Activated T-cell treated with anti-CD3 and anti-CD28 coated beads, Interleukin-2, amount 50 U/mL, for 24 hours (primary cell): ENCODE data around the gene ATXN1.

Experiments used
- DNase-seq: peaks from one replicate; pipeline ENCODE4 v3.0.0-alpha.2; 2020
- H3K27ac Mint-ChIP-seq: 2 replicates; pipeline ENCODE4 v1.8.0; 2020; ENCODE audit warnings: mild to moderate bottlenecking, mixed read lengths
- H3K27me3 Mint-ChIP-seq: 2 replicates; pipeline ENCODE4 v1.8.0; 2020; ENCODE audit warnings: mixed read lengths
- H3K36me3 Mint-ChIP-seq: 2 replicates; pipeline ENCODE4 v1.8.0; 2020; ENCODE audit warnings: low read depth, mixed read lengths
- H3K4me1 Mint-ChIP-seq: 2 replicates; pipeline ENCODE4 v1.8.0; 2020; ENCODE audit warnings: low read depth, mixed read lengths
- H3K4me3 Mint-ChIP-seq: 2 replicates; pipeline ENCODE4 v1.8.0; 2020; ENCODE audit warnings: mild to moderate bottlenecking, moderate library complexity, mixed read lengths
- H3K9me3 Mint-ChIP-seq: 2 replicates; pipeline ENCODE4 v1.8.0; 2020; ENCODE audit warnings: mixed read lengths

The ATXN1 gene

DNA sequence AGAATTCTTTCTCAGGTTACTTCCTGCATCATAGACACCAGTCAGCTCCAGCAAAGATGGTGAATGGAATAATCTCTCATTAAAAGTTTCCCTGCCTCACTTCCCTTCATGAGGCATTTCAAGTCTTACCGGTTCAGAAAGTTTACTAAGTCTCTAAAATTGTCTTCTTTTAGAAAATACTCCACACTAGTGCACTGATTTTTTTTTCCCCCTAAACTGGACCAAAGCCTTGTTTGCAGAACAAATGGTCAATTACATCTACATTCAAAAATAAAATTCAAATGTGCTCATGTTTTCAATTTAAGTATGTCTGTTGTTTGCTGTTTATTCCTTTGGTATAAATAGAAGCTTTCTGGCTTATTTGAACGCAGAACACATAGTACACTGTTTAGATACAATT, 411.7 kb downstream of the ATXN1 start:
- Mint-ChIP-seq H3K36me3 (peaks cover 3% of the 10 kb centered on the region), H3K27me3 (no peaks in the 10 kb centered on the region), H3K4me1 (no peaks in the 10 kb centered on the region), H3K9me3 (no peaks in the 10 kb centered on the region), H3K4me3 (no peak overlapping the region), H3K27ac (no peak overlapping the region)
- no peak for DNase-seq

- no peak overlapping the region for H3K4me3 Mint-ChIP-seq
- peaks cover 5% of the 10 kb centered on the region for H3K4me1 Mint-ChIP-seq
- H3K27me3 Mint-ChIP-seq: no peaks in the 10 kb centered on the region
- no peaks in the 10 kb centered on the region for H3K9me3 Mint-ChIP-seq
- no peak for DNase-seq
- peaks cover 3% of the 10 kb centered on the region for H3K36me3 Mint-ChIP-seq
- no peak overlapping the region for H3K27ac Mint-ChIP-seq
Measured at GRCh38 chr6:16346831-16347230, 414.4 kb downstream of the ATXN1 start.

GRCh38 chr6:16345449-16346330, 415.6 kb downstream of the ATXN1 start:
- H3K27me3 Mint-ChIP-seq: no peaks in the 10 kb centered on the region
- no peak overlapping the region for H3K4me3 Mint-ChIP-seq
- H3K4me1 Mint-ChIP-seq: peaks cover 5% of the 10 kb centered on the region
- no peak overlapping the region for H3K27ac Mint-ChIP-seq
- H3K9me3 Mint-ChIP-seq: no peaks in the 10 kb centered on the region
- H3K36me3 Mint-ChIP-seq: peaks cover 3% of the 10 kb centered on the region
- no peak for DNase-seq

DNA sequence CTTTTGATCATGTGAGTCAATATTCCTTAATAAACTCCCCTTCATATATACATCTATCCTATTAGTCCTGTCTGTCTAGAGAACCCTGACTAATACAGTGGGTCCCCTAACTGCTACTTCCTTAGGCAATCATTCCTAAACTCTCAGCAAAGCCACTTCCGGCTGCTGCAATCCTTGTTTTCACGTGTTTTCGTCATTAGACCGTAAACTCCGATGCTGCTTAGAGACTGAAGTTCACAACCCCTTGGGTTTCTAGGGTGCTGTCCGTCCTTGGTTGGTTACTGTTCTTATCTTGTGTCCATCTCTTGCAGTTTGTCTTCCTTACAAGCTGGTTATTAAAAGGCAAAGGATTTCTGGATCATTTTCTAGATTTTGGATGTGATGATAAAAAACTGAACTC, 416.5 kb downstream of the ATXN1 start:
- Mint-ChIP-seq H3K27ac (no peak overlapping the region), H3K4me3 (no peak overlapping the region), H3K9me3 (no peaks in the 10 kb centered on the region), H3K4me1 (peaks cover 5% of the 10 kb centered on the region), H3K36me3 (peaks cover 3% of the 10 kb centered on the region), H3K27me3 (no peaks in the 10 kb centered on the region)
- no peak for DNase-seq

DNA sequence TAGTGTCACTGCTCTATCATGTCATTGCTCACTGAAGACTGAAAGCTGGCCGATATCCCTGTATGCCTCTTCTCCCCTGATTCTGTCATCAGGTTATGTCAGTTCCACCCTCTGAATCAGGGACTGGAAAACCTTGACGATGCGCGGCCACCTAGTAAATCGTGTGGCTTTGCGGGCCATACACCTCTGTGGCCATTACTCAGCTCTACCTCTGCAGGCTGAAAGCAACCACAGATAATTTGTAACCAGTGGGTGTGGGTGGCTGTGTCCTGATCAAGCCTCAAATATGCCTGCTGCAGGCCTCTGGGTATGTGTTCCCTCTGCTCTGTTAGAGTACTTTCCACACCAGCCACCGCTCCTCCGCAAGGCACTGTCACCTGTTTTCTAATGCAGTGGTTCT, 417.7 kb downstream of the ATXN1 start:
- H3K4me1 Mint-ChIP-seq: peaks cover 5% of the 10 kb centered on the region
- H3K27me3 Mint-ChIP-seq: no peaks in the 10 kb centered on the region
- DNase-seq: no peak
- no peaks in the 10 kb centered on the region for H3K36me3 Mint-ChIP-seq
- H3K27ac Mint-ChIP-seq: no peak overlapping the region
- H3K4me3 Mint-ChIP-seq: no peak overlapping the region
- H3K9me3 Mint-ChIP-seq: no peaks in the 10 kb centered on the region

GRCh38 chr6:16339265-16339587, 422.0 kb downstream of the ATXN1 start:
- H3K27me3 Mint-ChIP-seq: no peaks in the 10 kb centered on the region
- no peaks in the 10 kb centered on the region for H3K9me3 Mint-ChIP-seq
- peaks cover 10% of the 10 kb centered on the region for H3K4me1 Mint-ChIP-seq
- DNase-seq: no peak
- peaks cover 5% of the 10 kb centered on the region for H3K36me3 Mint-ChIP-seq
- H3K4me3 Mint-ChIP-seq: no peak overlapping the region
- no peak overlapping the region for H3K27ac Mint-ChIP-seq

DNA sequence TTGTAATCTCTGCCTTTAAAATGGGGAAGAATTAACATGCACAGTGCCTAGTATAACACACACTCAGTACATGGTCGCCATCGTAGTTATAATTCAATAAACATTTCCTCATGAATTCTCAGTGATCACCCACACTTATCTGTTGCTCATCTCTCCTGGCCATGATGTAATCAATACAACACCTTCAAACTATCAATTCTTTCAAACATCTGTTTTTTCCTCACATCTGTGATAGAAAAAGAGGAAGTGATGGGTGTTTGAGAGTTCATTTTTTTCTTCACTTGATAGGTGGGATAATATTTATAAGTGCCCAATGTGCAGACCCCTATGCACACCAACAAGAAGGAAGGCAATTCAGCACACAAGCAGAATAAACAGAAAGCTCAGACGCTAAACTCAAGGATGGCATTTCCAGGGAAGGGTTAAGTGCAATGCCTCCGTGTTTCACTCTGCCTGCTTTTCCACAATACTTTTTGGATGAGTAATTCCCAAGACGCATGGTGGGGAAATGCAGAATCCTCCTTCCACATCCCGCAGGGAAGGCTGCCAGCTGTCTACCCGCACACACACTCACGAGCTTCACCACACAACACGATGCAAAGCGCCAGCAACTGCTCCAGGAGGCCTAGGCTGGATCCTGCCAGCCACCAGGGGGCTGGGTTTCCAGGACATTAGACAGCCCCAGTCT, 422.5 kb downstream of the ATXN1 start:
- H3K27ac Mint-ChIP-seq: no peak overlapping the region
- H3K4me1 Mint-ChIP-seq: peaks cover 10% of the 10 kb centered on the region
- H3K36me3 Mint-ChIP-seq: peaks cover 5% of the 10 kb centered on the region
- no peak for DNase-seq
- no peaks in the 10 kb centered on the region for H3K9me3 Mint-ChIP-seq
- H3K4me3 Mint-ChIP-seq: no peak overlapping the region
- no peaks in the 10 kb centered on the region for H3K27me3 Mint-ChIP-seq

- H3K9me3 Mint-ChIP-seq: no peaks in the 10 kb centered on the region
- H3K4me1 Mint-ChIP-seq: peaks cover 7% of the 10 kb centered on the region
- no peaks in the 10 kb centered on the region for H3K27me3 Mint-ChIP-seq
- H3K36me3 Mint-ChIP-seq: peaks cover 5% of the 10 kb centered on the region
- no peak for DNase-seq
- no peak overlapping the region for H3K4me3 Mint-ChIP-seq
- H3K27ac Mint-ChIP-seq: no peak overlapping the region
Measured at GRCh38 chr6:16337295-16337975, 423.8 kb downstream of the ATXN1 start.

GRCh38 chr6:16336911-16337294, 424.4 kb downstream of the ATXN1 start:
- no peaks in the 10 kb centered on the region for H3K9me3 Mint-ChIP-seq
- no peak for DNase-seq
- H3K36me3 Mint-ChIP-seq: peaks cover 5% of the 10 kb centered on the region
- H3K4me3 Mint-ChIP-seq: no peak overlapping the region
- no peak overlapping the region for H3K27ac Mint-ChIP-seq
- no peaks in the 10 kb centered on the region for H3K27me3 Mint-ChIP-seq
- peaks cover 4% of the 10 kb centered on the region for H3K4me1 Mint-ChIP-seq

- no peak for DNase-seq
- Mint-ChIP-seq H3K36me3 (peaks cover 5% of the 10 kb centered on the region), H3K9me3 (no peaks in the 10 kb centered on the region), H3K4me1 (peaks cover 4% of the 10 kb centered on the region), H3K4me3 (no peak overlapping the region), H3K27ac (peak overlapping the region; percentile 35), H3K27me3 (no peaks in the 10 kb centered on the region)
Measured at GRCh38 chr6:16336056-16336818, 425.0 kb downstream of the ATXN1 start.

GRCh38 chr6:16335176-16335575, 426.1 kb downstream of the ATXN1 start:
- no peaks in the 10 kb centered on the region for H3K9me3 Mint-ChIP-seq
- DNase-seq: no peak
- H3K4me3 Mint-ChIP-seq: no peak overlapping the region
- no peaks in the 10 kb centered on the region for H3K27me3 Mint-ChIP-seq
- peak overlapping the region; percentile 35 for H3K27ac Mint-ChIP-seq
- H3K36me3 Mint-ChIP-seq: peaks cover 5% of the 10 kb centered on the region
- H3K4me1 Mint-ChIP-seq: peaks cover 7% of the 10 kb centered on the region

DNA sequence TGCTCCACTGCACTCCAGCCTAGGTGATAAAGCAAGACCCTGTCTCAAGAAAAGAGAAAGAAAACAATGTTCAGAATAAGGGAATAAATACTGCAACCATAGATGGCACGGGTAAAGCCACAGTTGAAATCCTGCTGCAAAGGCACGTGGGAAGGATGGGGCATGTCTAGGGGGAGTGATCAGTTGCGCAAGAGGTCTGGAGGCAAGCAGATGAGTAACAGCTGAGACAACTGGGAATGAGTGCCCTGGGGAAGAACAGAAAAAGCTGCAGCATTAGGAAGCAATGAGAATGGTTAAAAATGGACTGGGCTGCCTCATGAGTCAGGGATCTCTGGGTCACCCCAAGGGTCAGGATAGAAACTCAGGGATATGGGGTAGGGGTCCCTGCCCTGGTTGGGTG, 426.6 kb downstream of the ATXN1 start:
- Mint-ChIP-seq H3K9me3 (no peaks in the 10 kb centered on the region), H3K36me3 (peaks cover 5% of the 10 kb centered on the region), H3K27me3 (no peaks in the 10 kb centered on the region), H3K4me3 (no peak overlapping the region), H3K27ac (peak overlapping the region; percentile 35), H3K4me1 (peaks cover 7% of the 10 kb centered on the region)
- DNase-seq: no peak

GRCh38 chr6:16333580-16333979, 427.7 kb downstream of the ATXN1 start:
- no peak for DNase-seq
- Mint-ChIP-seq H3K27ac (peak overlapping the region; percentile 38), H3K27me3 (no peaks in the 10 kb centered on the region), H3K36me3 (peaks cover 5% of the 10 kb centered on the region), H3K9me3 (no peaks in the 10 kb centered on the region), H3K4me1 (peaks cover 7% of the 10 kb centered on the region), H3K4me3 (no peak overlapping the region)

- peak; percentile 82 for DNase-seq
- H3K9me3 Mint-ChIP-seq: no peaks in the 10 kb centered on the region
- no peak overlapping the region for H3K27ac Mint-ChIP-seq
- H3K4me3 Mint-ChIP-seq: no peak overlapping the region
- H3K4me1 Mint-ChIP-seq: peaks cover 7% of the 10 kb centered on the region
- H3K27me3 Mint-ChIP-seq: no peaks in the 10 kb centered on the region
- peaks cover 15% of the 10 kb centered on the region for H3K36me3 Mint-ChIP-seq
Measured at GRCh38 chr6:16332175-16332542, 429.1 kb downstream of the ATXN1 start.
